SK-N-MC (cell line): ENCODE data around the gene LSM2.

Experiments used
- EZH2 ChIP-seq: fragments of 200-600 bp; sonication (generic); IDR thresholded peaks from one replicate; pipeline ENCODE4 v1.6.1; 2017; ENCODE audit warnings: antibody characterized with exemption
- POLR2AphosphoS5 ChIP-seq: IDR thresholded peaks from 2 replicates; pipeline ENCODE4 v1.6.1; 2012; ENCODE audit warnings: mild to moderate bottlenecking, low read depth, low read length, borderline replicate concordance

DNA sequence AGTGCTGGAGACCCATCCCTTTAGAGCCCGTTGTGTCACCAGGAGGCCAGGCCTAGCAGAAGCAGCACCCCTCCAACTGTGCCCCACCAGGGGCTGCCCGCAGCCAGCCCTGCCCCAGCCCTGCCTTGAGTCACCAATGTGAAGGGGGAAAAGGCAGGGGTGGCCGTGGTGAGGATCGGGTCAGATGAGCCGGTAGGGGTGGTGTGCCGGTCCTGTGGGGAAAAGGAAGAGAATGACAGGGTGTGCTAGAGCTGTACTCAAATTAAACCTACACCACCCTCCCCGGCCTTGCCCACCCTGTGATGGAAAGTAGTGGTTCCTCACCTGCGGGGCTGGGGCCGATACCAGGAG is 41.2 kb downstream of the LSM2 start:
- TF ChIP-seq POLR2AphosphoS5 (no peak), EZH2 (no peak)
